Stimulated activated CD8-positive, alpha-beta memory T cell treated with anti-CD3 and anti-CD28 coated beads, Interleukin-4, amount 100 ng/mL, for 1 hour (primary cell): ENCODE results near the gene SPINT3.

Experiments used
- DNase-seq, 2 donors: peaks; one replicate each; pipeline ENCODE4 v3.0.0-alpha.2; 2020; ENCODE audit warnings: low read depth in 2 of 2, low spot score in 1 of 2

The SPINT3 gene, protein sequence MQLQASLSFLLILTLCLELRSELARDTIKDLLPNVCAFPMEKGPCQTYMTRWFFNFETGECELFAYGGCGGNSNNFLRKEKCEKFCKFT

DNA sequence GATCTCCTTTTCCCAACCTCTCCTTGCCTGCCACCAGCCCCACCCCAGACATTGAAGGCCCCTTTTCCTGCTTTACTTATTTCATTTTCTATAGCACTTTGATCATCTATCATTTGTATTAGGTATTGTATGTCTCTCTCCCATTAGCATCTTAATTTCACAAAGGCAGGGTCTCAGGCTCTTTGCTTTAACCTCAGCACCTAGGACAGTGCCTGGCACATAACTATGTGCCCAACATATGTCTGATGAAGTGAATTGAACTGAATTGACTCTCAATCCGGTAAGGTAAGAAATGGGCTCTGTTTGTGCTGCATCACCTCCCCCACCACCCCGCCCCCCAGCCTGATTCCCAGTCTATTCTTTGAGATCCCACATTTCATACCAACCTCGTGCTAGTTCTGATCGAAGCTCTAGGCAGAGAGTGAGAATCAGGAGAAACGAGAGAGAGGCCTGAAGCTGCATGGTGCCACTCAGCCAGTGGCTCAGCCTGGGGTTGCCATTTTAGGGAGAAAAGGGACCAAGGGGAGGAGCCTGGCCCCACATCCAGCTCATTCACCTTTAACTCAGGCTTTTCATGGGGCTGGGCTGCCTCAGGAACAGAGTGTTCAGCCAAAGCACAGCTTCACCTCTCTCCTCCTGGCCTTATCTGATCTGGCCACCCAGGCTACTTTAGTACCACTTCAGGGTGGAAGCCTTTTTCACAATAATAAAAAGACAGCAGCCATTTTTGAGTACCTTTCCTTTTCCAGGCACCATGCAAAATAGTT, at the start of gene SPINT3:
TSS of gene SPINT3 (minus strand) at position 476 of the 767 bp plus-strand sequence. CDS start at position 462, 14 bp downstream.
- DNase-seq, result no peak

DNA sequence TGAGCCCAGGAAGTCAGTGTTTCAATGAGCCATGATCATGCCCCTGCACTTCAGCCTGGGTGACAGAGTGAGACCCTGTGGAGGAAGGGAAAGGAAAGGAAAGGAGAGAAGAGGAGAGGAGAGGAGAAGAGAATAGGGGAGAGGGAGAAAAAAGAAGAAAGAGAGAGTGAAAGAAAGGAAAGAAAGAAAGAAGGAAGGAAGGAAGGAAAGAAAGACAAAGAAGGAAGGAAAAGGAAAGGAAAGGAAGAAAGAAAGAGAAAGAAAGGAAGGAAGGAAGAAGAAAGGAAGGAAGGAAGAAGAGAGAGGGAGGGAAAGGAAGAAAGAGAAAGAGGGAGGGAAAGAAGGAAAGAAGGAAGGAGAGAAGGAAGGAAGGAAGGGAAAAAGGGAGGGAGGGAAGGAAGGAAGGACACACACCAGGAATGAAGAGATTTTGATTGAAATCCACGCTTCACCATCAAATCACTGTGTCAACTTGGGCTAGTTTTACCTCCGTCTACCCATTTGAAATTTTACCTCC, 49.4 kb upstream of the SPINT3 start:
- DNase-seq, result no peak

DNA sequence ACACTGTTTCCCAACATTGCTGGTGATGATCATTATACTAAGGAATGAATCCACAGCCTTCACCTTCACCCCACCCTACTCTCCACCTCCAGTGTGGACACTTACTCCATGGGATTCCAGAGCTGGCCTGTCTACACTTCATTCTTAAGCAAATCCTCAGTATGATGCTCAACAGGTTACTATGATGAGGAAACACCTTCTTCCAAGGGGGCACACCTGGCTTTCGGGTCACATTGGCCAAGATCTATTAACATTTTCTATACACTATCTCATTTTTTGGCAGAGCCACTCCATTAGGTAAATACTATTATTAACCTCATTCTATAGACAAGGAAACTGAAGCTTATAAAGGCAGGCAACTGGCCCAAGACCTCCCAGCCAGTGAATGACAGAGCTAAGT, 39.8 kb upstream of the SPINT3 start:
- no peak for DNase-seq

DNA sequence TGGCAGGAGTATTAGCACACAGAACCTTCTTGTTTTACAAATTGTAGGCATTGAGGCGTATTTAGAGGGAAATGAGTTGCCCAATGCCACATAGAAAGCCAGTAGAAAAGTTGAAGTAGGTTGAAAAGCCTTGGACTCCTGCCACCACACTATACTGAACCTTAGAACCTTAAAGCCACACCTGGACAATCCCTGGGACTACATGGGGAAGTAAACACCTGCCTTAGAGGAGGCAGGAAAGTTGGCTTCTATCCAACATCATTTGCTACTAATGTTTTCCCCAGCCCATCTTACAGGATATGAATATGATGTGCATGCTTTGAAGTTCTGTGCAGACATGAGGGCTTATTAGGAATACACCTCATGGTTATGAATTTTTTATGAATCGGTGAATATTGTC, 37.0 kb upstream of the SPINT3 start:
- no peak for DNase-seq

DNA sequence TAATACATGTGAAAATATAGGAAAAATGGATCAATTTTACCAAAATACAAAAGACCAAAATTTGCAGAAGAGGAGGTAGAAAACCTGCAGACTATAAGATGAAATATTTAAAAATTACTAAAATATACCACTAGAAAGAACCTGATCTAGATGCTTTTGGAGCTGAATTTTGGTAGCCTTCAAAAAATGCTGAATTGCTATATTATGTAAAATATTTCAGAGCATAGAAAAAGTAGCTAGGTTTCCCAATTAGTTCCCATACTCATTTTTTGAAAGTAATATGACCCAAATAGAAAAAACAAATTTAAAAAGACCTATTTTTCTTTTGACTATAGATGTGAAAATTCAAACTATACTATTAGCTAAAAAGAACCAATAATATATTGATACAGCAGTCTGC, 35.3 kb upstream of the SPINT3 start:
- no peak for DNase-seq

DNA sequence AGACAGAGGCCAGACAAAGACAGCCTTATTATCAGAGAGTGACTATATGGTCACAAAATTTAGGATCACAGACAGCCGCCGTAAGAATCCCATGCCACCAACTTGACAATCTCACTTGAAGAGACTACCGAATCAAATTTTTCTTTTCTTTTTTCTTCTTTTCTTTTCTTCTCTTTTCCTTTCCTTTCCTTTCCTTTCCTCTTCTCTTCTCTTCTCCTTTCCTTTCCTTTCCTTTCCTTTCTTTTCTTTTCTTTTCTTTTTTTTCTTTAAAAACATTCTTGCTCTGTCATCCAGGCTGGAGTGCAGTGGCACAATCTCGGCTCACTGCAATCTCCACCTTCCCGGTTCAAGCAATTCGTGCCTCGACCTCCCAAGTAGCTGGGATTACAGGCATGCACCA, 33.0 kb upstream of the SPINT3 start:
- DNase-seq, result no peak

DNA sequence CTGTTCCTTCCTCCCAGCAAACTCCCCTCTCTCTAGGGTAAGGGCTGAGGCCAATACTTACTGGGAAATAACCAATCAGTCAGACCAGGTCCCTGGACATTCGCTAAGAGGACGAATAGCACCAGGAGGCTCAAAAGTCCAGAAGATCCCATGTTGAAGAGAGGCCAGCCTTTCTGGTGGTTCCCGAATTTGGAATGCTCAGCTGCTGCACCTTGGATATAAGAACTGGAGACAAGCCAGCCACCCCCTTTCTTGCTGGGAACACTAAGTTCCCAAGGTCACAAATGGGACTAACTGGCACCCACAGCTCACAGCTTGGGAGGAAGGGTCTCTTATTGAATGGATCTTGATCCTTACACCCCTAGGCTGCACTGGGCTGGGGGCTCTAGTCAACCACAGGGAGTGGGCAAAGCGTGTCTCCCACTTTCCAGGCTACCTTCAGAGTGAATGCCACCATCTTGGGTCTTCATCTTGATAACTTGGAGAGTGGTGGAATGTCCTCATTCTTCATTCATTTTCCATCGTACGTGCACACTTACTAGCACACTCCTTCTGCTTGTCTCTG, 31.9 kb upstream of the SPINT3 start, which contains the start of gene EPPIN:
TSS of gene EPPIN (minus strand) at position 196 of the 565 bp plus-strand sequence. CDS start at position 152, 44 bp downstream.
- DNase-seq, result no peak

DNA sequence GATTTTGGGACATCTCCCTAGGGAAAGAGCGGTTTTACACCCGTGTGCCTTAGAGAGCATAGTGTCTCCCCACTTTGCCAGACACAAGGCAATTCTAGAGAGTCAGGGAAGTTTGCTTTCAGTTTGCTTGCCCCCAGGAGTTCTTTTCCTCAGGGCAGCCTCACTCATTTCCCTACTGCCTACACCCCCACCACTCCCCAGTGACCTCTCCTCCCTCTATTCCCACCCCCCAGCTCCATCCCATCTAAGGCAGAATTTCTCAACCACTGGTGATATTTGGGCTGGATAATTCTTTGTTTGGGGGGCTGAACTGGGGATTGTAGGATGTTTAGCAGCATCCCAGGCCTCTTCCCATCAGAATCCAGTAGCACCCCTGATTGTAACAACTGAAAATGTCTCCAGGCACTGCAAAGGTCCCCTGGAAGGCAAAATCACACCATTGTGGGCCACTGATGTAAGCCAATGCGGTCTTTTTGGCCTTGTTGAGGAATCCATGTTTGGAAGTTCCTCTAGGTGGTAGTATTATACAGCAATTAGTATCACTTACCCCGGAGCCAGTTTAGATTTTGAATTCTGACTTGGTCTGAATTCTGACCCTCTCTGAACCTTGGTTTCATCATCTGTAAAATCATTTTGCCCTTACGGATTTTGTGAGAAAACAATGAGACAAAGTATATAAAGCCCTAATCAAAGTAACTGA, 30.5 kb upstream of the SPINT3 start:
- no peak for DNase-seq

DNA sequence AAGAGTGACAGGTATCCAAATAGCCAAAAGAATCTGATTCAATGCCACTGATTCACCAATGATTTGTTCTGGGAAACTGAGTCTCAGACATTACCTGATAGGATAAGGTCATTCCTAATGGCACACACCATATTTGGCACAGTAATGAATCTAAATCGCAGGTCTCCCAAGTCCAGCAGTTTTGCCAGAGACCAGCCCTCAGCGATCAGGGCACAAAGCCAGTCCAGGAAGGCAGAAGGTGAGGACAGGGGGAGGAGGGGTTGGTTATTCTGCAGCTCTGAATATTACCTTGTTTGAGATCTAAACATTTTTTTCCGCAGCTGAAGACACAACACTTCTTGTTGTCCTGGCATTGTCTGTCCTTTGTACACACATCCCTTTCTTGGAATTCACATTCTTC, 29.9 kb upstream of the SPINT3 start:
- no peak for DNase-seq

DNA sequence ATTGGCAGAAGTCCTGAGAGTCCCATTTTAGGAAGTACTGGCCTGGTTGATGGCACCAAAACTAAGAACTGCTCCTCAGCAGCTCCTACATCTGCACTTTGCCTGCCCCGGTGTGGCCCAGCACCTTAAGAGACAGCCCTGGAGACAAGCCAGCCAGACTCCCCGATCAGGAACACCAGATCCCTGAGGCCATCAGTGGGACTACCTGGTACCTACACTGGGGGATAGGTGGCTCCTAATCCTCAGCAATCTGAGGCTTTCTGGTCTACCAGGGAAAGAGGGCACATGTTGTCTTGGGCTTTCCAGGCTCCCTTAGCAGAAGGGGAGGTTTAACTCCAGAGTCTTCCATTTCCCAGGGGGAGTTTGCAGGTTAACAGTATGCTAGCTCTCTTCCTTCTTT, 24.0 kb upstream of the SPINT3 start, which contains the start of gene WFDC6:
TSS of gene WFDC6 (minus strand) at position 101 of the 400 bp plus-strand sequence. CDS start at position 26, 75 bp downstream.
- no peak for DNase-seq

DNA sequence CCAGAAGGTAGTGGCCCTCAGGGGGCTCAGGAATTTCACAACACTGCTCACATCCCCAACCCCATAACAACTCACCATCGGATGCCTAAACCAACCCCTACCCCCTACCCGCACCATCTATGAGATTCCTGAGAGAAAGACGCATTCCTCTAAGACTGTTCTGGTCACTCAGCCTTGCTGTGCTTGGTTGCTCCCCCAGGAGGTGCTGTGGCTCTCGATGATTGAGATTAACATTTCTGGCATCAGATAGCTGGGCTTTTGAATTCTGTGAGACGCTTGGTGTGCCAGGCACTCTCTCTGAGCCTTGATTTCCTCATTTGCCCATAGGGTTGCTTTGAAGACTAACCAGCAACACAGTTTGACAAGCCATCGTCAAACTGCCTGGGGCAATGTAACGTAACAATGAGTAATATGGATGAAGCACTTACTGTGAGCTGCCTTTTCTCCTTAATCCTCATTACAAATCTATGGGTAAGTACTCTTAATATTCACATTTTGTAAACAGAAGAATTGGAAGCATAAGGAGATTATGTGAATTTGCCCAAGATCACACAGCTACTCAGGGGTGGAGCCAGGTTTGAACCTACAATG, 22.9 kb upstream of the SPINT3 start:
- DNase-seq, result no peak

DNA sequence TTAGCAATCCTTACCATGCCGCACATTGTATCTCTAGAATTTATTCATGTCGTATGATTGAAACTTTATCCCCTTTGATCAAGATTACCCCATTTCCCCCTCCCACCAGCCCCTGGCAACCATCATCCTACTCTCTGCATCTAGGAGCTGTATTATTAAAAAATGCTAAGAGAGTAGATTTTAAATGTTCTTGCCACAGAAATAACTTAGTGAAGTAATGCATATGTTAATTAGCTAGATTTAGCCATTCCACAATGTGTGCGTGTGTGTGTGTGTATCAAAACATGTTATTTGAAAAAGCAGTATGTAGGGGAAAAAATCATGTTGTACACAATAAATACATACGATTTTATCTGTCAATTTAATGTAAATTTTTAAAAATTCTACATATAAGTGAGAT, 11.9 kb upstream of the SPINT3 start:
- no peak for DNase-seq

DNA sequence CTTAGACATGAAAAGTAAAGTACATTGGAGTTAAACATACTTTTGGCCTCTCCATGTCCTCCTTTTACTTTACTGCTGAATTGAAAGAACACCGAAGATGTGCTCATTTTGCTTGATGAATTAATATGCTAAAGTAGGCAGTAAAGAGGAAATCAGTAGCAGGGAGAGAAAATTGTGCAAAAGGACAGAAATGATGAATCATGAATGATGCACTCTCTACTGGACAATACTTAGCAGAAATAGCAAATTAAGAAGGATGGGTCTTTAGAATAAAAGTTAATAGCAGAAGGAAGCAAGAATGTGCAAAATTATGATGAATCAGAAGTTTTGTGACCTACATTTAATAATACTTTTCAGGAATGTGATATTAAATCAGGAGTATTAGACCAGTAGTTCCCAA, 8.4 kb upstream of the SPINT3 start:
- no peak for DNase-seq

DNA sequence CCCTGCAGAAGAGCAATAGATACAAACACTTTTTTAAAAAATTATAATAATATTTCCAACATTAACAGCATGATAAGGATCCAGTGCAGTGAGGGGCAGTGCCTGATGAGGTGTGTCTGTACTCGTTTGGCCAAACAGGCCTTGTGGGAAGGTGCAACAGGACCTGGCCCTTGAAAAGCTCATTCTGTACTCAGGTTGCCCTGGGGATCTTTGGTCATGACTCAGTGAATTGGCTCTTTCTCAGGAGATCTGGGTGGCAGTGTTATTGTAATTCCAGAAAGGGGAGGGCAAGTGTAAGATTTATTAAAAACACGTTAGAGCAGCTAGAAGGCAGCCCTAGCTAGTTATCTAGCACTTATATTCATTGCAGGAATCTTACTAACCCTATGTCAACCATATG, 2.9 kb upstream of the SPINT3 start:
- no peak for DNase-seq

DNA sequence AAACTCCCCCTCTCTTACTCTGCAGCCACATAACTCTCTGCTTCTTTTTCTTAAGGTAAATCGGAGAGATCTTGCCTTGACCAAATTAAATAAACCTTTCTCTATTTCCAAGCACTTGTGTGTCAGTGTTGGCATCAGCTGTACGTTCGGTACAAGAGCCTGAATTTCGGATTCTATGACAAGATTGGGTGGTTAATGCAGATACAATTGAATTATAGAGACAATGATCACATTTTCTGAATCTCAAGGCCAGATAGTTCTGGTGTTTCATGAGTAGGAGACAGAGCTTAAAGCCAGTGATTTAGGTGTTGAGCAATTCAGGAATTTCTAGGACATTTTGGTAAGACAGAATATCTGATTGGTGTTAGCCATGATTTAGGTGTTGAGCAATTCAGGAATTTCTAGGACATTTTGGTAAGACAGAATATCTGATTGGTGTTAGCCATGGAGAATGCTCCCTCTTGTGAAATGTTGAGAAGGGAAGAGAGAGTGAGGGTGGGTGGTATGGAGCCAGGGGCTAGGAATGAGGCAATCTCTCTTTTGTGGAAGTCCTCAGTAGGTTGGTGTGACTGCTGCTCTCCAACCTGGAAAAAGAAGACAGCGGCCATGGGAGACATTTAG, 5.1 kb downstream of the SPINT3 start:
- DNase-seq, result no peak

DNA sequence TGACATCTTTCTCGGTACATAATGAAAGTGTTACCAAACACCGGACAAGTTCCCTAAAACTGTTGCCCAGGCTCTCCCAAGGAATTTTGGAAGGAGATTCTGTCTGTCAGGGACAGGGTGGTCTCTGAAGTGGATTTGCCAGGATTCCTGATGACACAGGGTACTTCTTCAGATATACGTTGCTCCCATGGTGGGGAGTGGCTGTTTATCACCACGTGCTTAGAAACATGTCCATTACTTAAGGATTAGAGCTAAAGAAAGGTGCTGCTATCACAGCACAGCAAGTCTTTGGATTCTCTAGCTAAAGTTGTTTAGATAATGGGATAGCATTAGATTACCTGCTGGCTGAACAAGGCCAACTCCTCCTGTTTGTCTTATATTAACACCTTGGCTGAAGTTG, 6.3 kb downstream of the SPINT3 start:
- DNase-seq, result no peak

DNA sequence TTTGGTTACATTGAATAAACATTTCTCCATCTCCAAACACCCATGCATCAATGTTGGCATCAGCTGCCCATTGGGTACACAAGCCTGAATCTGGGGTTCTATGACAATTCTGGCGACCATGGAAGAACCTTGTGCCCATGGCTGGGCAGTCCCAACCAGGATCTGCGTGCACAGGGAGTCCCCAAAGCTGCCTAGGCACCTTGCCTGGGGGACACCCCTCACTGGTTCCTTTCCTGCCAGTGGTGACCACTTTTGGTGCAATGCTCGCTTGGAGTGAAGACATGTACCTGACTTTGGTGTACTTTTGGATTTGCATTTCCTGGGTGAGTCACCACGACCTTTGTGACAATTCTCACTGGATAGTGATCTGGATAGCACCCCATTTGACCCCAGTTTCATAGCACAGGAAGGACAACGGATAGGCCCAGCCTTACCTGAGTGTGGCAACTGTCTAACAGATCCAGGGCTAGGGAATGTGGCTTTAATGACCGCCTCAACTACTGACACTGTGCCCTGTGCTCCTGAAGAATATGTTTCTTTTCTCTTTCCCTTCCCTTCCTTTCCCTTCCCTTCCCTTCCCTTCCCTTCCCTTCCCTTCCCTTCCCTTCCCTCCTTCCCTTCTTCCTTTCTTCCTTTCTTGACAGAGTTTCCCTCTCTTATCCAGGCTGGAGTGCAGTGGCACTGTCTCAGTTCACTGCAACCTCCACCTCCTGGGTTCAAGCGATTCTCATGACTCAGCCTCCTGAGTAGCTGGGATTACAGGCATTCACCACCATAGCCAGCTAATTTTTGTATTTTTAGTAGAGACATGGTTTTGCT, 7.1 kb downstream of the SPINT3 start:
- DNase-seq, result no peak

DNA sequence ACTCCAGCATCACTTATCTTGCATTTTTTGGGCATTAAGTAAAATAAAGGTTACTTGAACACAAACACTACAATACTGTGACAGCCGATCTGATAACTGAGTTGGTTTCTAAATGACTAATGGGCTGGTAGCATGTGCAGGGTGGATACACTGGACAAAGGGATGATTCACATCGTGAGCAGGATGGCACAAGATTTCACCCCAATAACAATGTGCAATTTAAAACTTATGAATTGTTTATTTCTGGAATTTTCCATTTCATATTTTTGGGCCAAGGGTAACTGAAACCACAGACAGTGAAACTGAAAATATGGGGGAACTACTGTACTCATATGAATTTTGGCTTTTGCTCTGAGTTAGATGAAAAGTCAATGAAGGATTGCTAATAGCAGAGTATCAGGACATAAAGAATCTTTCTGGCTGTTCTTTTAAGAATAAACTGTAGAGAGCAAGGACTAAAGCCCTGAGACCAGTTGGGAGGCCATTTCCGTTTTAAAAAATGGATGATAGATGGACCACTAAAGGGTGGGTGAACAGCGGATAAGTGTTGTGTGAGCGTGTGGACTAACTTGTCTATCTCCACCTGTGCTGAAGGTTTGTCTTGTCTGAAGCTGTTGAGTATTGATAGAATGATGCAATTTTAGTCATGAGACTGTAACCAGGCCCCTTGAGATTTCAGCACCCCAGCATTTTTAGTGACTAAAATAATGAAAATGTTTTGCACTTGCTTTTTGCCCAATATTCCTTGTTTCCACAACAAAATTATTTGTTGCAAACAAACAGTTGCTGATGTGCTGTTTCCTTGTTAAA, 8.2 kb downstream of the SPINT3 start:
- DNase-seq, result no peak

DNA sequence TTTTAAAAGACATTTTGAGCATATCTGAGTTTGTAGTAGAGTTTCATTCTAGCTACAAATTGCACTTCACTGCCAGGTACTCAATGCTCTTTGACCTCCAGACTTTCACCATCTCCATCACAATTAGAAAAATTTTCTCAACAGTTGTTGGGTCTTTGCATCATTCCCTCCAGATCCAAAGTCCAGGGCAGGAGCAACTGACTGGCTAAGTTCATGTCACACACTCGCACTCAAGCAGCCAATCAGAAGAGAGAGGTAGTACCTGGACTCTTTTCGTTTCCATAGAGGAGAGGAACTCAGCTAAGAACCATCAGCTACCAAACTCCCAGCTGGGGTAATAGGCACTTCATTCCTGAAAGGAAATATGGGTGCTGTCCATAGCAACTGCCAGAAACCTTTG, 9.0 kb downstream of the SPINT3 start:
- DNase-seq, result no peak
